GM18520 (cell line): Measurements from ENCODE around the gene USP11.

Source experiments
- ATAC-seq: cut with Tn5 transposase; IDR thresholded peaks from one replicate; pipeline ENCODE4 v1.9.1; 2021; ENCODE audit not compliant: unreplicated experiment

Gene USP11

DNA sequence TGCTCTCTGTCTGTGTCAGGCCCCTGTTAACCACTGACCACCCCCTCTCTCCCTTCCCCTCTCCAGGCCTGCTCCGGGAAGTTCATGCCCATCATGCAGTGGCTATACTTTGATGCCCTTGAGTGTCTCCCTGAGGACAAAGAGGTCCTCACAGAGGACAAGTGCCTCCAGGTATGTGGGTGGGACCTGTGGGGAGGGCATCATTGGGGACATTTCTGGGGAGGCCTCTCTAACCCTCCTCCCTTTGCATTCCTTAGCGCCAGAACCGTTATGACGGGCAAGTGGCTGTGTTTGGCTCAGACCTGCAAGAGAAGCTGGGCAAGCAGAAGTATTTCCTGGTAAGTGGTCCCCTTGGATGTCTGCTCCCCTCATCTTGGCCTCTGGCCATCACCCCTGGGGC is 29.9 kb upstream of the USP11 start:
- no peak for ATAC-seq

DNA sequence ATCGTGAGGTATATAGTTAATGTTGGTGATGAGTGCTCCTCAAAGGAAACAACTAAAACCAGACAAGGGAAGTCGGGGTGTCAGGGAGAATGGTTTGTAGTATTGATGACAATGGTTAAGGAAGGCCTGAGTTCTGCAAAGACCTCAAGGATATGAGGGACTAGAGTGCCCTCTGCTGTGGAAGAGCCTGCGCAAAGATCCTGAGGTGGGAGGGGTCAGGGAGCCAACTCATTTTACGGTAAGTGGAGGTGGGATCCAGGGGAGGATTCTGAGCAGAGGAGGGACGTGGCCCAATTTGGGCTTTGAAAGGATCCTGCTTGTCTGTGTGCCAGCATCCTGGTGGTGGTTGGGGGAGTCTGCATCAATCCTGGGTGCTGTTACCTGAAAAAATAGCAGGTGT is 27.8 kb upstream of the USP11 start:
- ATAC-seq: no peak

DNA sequence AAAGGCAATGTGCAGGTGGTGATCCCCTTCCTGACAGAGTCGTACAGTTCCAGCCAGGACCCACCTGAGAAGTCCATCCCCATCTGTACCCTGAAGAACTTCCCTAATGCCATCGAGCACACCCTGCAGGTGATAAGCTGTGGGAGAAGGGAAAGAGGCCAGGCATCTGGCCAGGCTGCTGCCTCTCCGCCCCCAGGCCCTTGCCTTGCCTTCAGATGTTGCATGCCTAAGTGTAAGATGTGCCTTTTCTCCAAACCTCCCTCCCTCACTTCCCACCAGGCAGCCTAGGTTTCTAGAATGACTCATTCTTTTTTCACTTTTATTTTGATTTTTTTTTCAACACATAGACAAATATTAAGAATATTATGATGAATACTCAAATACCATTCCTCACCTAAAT is 26.5 kb upstream of the USP11 start:
- ATAC-seq: no peak

DNA sequence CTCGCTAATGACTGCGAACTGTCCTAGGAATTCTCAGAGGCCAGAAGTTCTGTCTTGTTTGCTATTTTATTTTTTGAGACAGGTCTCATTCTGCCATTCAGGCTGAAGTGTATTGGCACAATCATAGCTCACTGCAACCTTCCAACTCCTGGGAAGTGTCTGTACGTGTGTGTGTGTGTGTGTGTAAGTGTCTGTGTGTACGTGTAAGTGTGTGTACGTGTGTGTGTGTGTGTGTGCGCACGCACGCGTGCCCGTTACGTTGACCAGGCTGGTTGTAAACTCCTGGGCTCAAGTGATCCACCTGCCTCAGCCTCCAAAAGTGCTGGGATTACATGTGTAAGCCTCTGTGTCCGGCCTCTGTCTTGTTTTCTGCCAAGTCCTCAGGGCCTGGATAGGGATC is 24.7 kb upstream of the USP11 start:
- no peak for ATAC-seq

DNA sequence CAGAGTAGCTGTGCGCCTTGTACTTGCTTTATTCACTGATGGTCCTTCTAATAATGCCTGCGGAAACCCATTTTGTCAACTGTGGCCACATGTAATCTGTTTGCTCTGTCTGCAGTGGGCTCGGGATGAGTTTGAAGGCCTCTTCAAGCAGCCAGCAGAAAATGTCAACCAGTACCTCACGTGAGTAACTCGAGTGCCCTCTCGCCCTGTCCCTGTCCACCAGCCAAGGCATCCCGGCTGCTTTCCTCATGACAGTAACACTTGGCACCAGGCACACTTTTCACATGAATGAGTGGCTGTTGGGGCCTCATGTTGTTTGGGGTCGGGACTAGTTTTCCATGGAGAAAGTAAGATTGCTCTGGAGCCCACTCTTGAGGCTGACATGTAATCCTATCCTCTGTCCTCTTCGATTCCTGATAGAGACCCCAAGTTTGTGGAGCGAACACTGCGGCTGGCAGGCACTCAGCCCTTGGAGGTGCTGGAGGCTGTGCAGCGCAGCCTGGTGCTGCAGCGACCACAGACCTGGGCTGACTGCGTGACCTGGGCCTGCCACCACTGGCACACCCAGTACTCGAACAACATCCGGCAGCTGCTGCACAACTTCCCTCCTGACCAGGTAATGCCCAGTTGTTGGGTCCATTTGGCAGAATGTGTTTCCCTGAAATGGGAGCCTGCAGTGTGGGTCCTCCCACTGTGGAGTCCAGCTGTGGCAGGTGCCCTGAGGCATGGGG is 23.1 kb upstream of the USP11 start:
- ATAC-seq: no peak

DNA sequence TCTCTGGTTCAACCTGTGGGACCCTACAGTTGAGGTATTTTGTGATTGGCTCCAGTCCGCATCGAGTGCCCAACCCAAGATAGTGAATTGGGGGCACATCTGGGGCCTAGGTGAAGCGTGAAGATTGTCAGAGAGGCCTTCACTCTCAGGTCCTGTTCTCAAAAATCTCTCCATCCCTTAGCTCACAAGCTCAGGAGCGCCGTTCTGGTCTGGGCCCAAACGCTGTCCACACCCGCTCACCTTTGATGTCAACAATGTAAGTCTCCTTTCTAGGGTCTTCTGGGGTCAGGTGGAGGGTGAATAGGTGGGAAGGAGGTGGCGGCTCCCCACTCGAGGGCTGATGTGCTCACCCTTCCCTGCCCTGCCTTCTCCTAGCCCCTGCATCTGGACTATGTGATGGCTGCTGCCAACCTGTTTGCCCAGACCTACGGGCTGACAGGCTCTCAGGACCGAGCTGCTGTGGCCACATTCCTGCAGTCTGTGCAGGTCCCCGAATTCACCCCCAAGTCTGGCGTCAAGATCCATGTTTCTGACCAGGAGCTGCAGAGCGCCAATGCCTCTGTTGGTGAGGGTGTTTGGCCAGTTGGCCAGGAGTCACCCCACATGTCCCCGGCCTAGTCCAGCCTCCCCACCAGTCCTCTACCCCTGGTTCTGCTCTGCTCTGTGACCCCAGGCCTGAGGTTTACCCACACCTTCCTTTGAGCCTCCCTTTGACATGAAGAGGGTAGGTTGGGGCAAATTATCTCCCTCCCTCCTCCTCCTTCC is 22.0 kb upstream of the USP11 start:
- no peak for ATAC-seq

DNA sequence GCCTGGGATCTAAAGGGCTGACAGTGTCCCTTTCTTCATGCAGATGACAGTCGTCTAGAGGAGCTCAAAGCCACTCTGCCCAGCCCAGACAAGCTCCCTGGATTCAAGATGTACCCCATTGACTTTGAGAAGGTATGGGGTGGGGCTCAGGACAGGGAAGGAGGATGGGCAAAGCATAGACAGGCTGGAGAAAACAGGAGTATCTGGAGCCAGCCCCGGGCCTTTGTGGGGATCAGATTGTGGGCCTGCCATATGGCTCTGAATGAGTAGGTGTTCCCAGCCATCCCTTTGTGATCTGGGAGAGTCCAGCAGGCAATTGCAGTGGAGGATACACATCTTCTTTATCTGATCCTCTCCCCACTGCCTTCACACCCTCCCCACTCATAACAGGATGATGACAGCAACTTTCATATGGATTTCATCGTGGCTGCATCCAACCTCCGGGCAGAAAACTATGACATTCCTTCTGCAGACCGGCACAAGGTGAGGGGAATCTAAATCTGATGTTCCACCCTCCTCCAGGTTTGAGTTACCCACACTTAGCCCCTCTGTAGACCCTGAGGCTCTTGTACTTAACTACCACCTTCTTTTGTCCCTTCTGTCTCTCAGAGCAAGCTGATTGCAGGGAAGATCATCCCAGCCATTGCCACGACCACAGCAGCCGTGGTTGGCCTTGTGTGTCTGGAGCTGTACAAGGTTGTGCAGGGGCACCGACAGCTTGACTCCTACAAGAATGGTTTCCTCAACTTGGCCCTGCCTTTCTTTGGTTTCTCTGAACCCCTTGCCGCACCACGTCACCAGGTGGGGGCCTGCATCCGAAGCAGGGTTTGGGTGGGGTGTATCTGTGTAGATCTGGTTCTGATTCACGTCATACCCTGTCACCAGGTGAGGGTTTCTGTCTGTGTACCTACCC is 20.2 kb upstream of the USP11 start:
- no peak for ATAC-seq

DNA sequence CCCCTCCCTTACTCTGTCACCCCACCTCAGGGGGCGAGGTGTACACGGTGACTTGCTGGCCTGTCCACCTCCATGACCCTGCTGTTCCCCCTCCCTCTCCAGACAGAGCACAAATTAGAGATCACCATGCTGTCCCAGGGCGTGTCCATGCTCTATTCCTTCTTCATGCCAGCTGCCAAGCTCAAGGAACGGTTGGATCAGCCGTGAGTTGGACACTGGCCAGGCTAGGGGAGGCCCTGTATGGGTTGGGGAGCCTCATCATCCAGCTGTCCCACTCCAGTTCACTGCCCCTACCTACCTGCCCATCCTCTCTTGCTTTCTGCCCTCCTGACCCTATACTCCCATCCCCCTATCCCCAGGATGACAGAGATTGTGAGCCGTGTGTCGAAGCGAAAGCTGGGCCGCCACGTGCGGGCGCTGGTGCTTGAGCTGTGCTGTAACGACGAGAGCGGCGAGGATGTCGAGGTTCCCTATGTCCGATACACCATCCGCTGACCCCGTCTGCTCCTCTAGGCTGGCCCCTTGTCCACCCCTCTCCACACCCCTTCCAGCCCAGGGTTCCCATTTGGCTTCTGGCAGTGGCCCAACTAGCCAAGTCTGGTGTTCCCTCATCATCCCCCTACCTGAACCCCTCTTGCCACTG is 18.3 kb upstream of the USP11 start:
- no peak for ATAC-seq

DNA sequence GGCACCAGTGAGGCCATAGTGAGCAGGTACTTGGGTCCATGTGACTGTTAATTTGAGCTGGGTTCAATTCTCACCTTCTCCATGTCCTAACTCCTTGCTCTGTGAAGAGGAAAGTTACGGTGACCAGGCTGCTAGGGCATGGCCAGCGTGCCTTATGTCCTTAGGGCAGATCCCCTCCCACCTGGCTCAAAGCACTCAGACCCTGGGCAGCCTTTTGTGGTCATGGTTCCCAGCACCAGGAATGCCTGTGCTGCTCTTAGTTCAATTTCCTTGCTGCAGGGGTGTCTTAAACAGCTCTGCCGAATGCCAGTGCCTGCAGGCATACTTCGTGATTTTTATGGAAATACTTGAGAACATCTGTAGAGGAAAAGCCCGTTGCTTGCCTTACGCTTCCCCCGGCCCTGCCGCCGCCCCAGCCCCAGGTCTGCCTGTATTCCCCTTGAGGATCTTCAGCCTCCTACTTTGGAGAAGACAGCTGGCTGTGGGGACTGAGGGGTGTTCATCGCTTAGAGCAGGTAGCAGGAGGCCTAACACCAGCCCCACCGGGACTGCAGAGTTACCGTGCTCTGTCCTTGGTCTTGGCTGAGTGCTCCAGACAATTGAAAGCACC is 17.4 kb upstream of the USP11 start:
- no peak for ATAC-seq

DNA sequence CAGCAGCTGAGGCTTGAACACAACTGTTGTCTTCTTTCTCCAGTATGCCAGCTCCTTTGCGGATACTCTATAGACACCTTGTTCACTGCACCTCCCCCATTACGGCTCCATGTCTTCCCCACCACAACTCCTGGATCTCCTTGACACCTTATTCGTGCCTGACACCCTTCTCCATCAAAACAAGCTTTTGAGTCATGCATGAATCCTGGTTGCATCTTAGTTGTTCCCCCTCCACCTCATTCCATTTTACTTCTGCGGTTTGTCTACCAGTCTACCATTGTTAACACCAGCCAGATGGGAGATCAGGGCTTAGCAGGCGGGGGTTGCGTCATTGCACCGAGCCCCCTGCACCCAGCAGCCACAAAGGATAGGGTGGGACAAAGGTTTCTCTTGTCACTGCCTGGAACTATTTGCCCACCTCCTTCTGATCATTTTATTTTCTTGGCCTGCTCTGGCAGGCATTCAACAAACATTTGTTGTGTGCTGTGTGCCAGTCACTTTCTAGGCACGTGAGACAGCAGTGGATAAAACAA is 16.4 kb upstream of the USP11 start:
- ATAC-seq: no peak

DNA sequence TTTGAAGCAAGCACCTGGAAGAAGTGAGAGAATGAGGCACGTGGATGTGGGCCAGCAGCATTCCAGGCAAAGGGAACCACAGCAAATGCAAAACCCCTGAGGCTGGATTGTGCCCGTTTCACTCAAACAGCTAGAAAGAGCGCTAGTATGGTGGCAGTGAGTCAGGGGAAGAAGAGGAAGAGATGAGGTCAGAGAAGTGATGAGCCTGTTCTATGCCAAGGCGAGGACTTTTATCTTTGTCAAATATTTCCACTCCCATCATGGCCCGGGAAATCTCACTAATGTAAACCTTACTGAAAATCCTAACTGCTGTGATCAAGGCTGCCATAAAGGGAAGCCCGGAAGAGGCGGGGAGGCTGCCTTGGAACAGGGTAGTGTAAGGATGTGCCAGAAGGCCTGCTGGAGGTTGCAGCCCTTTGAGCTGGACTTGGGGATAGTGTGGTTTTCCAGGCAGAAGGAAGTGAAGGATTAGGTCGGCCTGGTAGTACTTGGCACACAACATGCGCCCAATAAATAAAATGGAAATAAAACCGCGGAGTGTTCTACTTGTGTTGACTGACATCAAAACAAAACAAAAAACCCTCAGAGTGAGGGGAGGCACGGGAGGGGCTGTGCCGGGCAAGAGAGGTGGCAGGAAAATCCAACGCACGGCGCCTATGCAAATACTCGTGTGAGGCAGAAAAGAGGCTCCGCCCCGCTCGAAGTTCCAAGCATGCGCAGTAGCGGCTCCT is 15.5 kb upstream of the USP11 start:
- ATAC-seq: no peak

DNA sequence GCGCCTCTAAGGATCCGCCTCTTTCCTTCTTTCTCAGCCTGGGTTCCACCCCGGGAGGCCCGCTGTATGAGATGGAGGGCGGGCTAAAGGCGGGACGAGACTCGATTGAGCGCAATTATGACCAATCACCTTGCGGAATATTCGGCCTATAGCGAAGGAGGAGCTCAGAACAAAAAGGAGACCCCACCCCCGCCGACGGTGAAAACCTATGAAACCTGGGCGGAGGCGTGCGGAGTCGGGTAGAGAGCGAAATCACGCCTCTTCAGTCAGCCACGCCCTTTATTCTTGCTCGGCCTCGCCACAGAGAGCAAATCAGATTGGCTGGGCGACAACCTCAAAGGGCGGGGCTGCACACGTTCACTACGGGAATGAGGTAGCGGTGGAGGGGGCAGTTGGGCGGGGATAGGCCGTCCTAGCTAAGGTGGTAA is 14.9 kb upstream of the USP11 start:
- ATAC-seq: peak; percentile 80

DNA sequence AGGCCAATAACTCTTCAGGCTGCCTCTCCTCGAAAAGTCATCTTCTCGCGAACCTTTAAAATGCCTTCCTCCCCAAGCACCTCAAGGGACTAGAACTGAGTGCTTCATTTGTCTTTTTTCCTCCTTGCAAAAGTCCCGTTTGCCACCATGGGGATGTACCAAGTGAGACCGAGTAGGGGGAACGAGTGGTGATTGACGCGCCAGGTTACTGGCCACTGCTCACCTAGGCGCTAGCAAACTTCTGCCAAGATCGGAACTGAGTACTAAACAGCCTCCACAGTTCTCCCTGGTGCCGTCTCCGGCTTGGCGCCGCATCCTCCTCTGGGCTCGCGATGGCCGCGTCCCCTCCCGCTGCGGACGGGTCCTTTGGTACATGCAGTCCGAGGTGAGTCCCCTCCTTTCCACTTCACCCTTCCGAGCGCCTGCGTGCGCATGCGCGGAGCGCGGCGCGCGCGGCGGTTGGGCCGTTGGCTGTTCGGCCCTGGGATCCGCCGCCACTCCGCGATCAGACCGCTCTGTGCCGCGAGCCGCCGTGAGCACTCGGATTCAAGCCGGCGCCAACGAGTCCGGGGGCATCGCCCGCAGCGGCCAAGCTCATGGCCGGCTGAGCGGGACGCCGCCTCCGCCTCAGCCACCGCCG is 14.4 kb upstream of the USP11 start, which contains the start of gene CDK16:
Gene CDK16 (plus strand): TSS at position 402 of the 640 bp plus-strand sequence. CDS start 4,877 bp downstream, outside the sequence.
- peak; percentile 38 for ATAC-seq

DNA sequence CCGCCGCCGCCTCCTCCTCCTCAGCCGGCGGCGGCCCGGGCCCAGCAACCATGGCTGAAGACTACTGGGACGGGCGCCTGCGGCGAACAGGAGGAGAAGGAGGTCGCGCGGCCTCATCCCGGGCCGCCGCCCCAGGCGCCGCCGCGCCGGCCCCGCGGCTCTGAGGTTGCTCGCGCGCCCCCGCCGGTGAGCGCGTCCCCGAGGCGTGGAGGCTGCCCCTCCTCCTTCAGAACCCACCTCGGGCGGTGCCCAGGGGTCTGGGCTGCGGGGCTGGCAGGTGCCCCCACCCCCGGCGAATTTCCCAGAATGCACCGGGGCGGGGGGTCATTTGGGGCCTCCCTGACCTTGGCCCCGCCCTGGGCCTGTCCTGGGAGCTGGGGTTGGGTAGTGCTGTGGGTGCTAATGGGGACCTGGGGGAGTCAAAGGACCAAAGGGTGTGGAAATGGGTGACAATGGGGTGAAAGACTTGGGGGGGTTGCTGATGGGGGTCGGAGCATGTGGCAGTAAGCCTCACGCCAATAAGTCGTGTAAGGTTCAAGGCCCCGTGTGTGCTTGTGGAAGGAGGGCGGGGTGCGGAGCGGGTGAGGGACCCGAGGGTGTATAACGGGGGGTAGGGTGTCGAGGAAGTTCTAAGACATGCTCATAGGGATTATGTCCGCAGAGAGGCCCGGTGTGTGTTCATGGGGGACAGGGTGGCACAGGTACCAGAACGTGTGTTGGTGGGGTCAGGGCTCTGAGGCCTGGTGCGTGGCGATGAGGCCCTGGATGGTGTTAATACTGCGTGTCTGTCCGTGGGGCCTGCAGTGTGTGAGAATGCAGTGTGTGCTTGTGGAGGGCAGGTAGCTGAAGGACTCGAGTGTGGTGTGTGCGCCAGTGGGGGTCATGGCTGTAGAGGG is 13.6 kb upstream of the USP11 start:
- ATAC-seq: no peak

DNA sequence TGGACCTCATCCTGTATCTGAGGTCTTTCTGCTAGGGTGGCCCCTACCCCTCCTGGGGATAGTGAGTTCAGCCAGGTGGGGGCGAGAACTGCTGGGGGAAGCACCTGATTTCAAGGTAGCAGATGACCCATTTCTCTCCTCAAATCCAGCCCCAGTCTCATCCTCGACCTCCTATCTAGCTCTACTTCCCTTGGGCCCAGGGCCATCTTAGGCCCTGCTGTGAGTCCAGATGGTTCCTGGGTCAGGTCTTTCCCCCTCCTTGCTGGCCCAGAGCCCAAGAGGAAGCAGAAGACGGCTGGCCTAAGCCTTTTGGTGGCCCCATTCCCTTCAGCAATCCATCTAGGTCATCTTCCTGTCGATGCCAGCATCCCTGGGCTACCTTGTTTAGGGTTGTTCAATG is 11.1 kb upstream of the USP11 start:
- no peak for ATAC-seq

DNA sequence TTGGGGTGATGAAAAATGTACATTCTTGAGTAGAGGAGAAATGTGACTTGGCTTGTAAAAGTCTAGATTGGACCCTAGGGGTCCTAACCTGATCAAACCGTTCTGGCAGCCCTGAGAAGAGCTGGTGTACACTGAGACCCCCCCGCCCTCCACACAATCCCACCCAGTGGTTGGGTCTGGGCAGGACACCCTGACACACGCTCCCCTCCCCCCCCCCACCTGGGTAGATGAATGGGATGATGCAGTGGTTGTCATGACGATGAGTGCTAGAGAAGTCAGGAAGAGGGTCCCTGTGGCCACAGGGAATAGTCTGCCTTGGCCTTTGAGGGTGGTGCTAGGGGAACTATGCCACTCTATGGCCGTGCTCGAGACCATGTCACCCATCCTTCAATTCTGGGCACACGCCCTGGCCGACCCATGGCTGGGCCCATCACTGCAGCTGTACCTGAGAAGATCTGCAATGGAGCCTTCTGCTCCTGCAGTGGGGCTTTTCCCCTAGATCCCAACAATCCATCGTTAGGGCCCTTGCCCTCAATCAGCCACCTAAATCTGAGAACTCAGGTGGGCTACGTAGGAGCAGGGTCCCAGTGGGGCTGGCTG is 10.0 kb upstream of the USP11 start:
- no peak for ATAC-seq

DNA sequence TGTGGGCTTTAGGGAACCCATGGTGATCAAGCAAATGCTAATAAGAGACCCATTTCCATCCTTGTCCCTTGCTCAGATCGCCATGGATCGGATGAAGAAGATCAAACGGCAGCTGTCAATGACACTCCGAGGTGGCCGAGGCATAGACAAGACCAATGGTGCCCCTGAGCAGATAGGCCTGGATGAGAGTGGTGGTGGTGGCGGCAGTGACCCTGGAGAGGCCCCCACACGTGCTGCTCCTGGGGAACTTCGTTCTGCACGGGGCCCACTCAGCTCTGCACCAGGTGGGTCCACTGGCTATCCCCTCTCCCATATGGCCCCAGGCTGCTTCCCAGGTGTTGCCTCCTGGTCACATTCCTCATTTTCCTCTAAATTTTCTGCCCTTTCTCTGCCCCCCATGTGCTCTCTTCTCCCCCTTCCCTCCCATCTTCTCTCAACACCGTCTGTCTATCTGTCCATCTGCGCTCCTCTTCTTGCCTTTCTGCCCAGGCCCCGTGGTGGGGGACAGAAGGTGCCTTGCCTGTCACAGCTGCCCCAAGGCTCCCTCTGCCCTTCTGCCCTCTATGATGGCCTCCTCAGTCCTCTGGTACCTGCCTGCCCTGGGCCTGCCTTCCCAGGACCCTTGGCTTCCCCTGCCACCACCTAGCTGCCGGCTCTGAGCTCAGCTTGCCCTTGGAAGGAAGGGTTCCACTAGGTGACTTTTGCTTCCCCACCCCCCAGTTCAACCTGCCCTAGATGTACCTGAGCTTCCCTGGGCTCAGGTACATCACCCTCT is 9.1 kb upstream of the USP11 start:
- ATAC-seq: no peak
